ENCODE results near the gene TRPM8. TPM values are rescaled to one million over a fixed set of nuclear protein-coding genes. Genes with fewer than 3 reads are reported as not detected.

TRPM8 gene
- total and polyA plus RNA-seq, 8 donors, result not detected

- Histone ChIP-seq H3K4me1 (peaks cover 0 to 8% (median 3%) of the 10 kb centered on the region in 4 donors), H3K4me3 (no peak overlapping the region), H3K36me3 (no peaks in the 10 kb centered on the region), H3K27me3 (peaks cover 0 to 38% (median 15%) of the 10 kb centered on the region in 3 donors), H3K27ac (no peak overlapping the region), H3K9me3 (no peaks in the 10 kb centered on the region)
- intact Hi-C loops (cut with DNase I; ENCODE audit: low total_unique reads), result no loop called here
- no peak for TF ChIP-seq POLR2AphosphoS5 (IDR thresholded peaks at IDR 0.05)
- 73 to 77% (median 76%) methylated on average over 1 of the region's 1 CpG; no CpG with 5 or more reads in 1 of the 5 donors for WGBS, 5 donors
- DNase-seq, result no peak
Observed at GRCh38 chr2:233935426-233935825, 18.3 kb downstream of the TRPM8 start.

- WGBS, 5 donors, result 69 to 78% (median 77%) methylated on average over 7 of the region's 7 CpGs
- Histone ChIP-seq H3K27ac (no peak overlapping the region), H3K4me3 (no peak overlapping the region), H3K27me3 (peaks cover 0 to 32% (median 15%) of the 10 kb centered on the region in 3 donors), H3K9me3 (no peaks in the 10 kb centered on the region), H3K4me1 (peaks cover 0 to 8% (median 3%) of the 10 kb centered on the region in 4 donors), H3K36me3 (no peaks in the 10 kb centered on the region)
- intact Hi-C loops (cut with DNase I; ENCODE audit: low total_unique reads), result no loop called here
- TF ChIP-seq POLR2A (IDR thresholded peaks at IDR 0.05), result no peak
- TF ChIP-seq POLR2AphosphoS5 (IDR thresholded peaks at IDR 0.05), result no peak
- no peak for TF ChIP-seq EP300 (IDR thresholded peaks at IDR 0.05)
- TF ChIP-seq CTCF (IDR thresholded peaks at IDR 0.05), result no peak
- DNase-seq, result no peak
Observed at GRCh38 chr2:233936089-233936488, 18.9 kb downstream of the TRPM8 start.

GRCh38 chr2:233938676-233939370 is 21.6 kb downstream of the TRPM8 start:
- DNase-seq, result peak in 1 of 2 donors; percentile 41
- no peak overlapping the region for H3K27ac ChIP-seq
- peaks cover 0 to 8% (median 3%) of the 10 kb centered on the region in 4 donors for H3K4me1 ChIP-seq
- peaks cover 0 to 2% (median 0%) of the 10 kb centered on the region in 4 donors for H3K9me3 ChIP-seq
- TF ChIP-seq POLR2A (IDR thresholded peaks at IDR 0.05), result no peak
- TF ChIP-seq CTCF (IDR thresholded peaks at IDR 0.05), result no peak
- no peak for TF ChIP-seq EP300 (IDR thresholded peaks at IDR 0.05)
- TF ChIP-seq POLR2AphosphoS5 (IDR thresholded peaks at IDR 0.05), result no peak
- 12 to 28% (median 14%) methylated on average over 23 to 36 of the region's 36 CpGs for WGBS, 5 donors
- H3K36me3 ChIP-seq, result no peaks in the 10 kb centered on the region
- H3K4me3 ChIP-seq, result peak overlapping the region in 1 of 4 donors; percentile 20
- intact Hi-C loops (cut with DNase I; ENCODE audit: low total_unique reads), result no loop called here
- H3K27me3 ChIP-seq, result peaks cover 0 to 37% (median 15%) of the 10 kb centered on the region in 3 donors

GRCh38 chr2:233940376-233941276 is 23.5 kb downstream of the TRPM8 start:
- TF ChIP-seq POLR2A (IDR thresholded peaks at IDR 0.05) (no peak), EP300 (IDR thresholded peaks at IDR 0.05) (no peak), CTCF (IDR thresholded peaks at IDR 0.05) (no peak), POLR2AphosphoS5 (IDR thresholded peaks at IDR 0.05) (no peak)
- Histone ChIP-seq H3K9me3 (peaks cover 0 to 9% (median 0%) of the 10 kb centered on the region in 4 donors), H3K4me3 (no peak overlapping the region), H3K27ac (no peak overlapping the region), H3K4me1 (peaks cover 0 to 8% (median 3%) of the 10 kb centered on the region in 4 donors), H3K27me3 (peaks cover 0 to 37% (median 15%) of the 10 kb centered on the region in 3 donors), H3K36me3 (no peaks in the 10 kb centered on the region)
- DNase-seq, result peak in 1 of 2 donors; percentile 10
- WGBS, 5 donors, result 66 to 73% (median 69%) methylated on average over 12 of the region's 12 CpGs
- intact Hi-C loops (cut with DNase I; ENCODE audit: low total_unique reads), result no loop called here

Data from stomach (tissue), 9 donors.